Body of pancreas (tissue), 4 donors: ENCODE measurements around the gene BRAP. TPM values are rescaled to one million over a fixed set of nuclear protein-coding genes. Genes with fewer than 3 reads are reported as not detected.

Source experiments
- ATAC-seq: fragments of 150-250 bp; one replicate; pipeline ENCODE4 v1.9.1; 2016
- DNase-seq, 4 donors: peaks; one replicate each; pipeline ENCODE4 v3.0.0-alpha.2; 2019
- H3K27ac ChIP-seq, 4 donors: fragments of 200-600 bp; sonication (generic); 1 replicate in 3 of 4; 2 replicates in 1 of 4; pipeline versions ENCODE4 v1.5.1 to v1.6.1; 2016 to 2019; ENCODE audit warnings: mild to moderate bottlenecking in 1 of 4, mixed read lengths in 1 of 4, moderate library complexity in 1 of 4
- H3K27me3 ChIP-seq, 2 donors: fragments of 200-600 bp; sonication (generic); one replicate each; pipeline ENCODE4 v1.6.0; 2016; ENCODE audit warnings: mild to moderate bottlenecking in 1 of 2
- H3K36me3 ChIP-seq, 2 donors: fragments of 200-600 bp; sonication (generic); replicated peaks in 1 of 2; 2 replicates each; pipeline ENCODE4 v1.5.1; 2016; ENCODE audit warnings: low read depth in 2 of 2; ENCODE audit not compliant: insufficient read depth in 1 of 2
- H3K4me1 ChIP-seq: fragments of 200-600 bp; sonication (generic); one replicate; pipeline ENCODE4 v1.6.0; 2016
- H3K4me3 ChIP-seq, 2 donors: fragments of 200-600 bp; sonication (generic); 1 replicate in 1 of 2; 2 replicates in 1 of 2; pipeline ENCODE4 v1.5.1; 2016 to 2019
- H3K9me3 ChIP-seq, 3 donors: fragments of 200-600 bp; sonication (generic); 1 replicate in 2 of 3; 2 replicates in 1 of 3; pipeline ENCODE4 v1.5.1; 2016
- POLR2A ChIP-seq, 3 donors: fragments of 450-650 bp; IDR thresholded peaks; one replicate each; pipeline ENCODE4 v1.6.1; 2016; ENCODE audit warnings: antibody characterized with exemption in 3 of 3, mild to moderate bottlenecking in 2 of 3
- WGBS, 2 donors: methylation state at CpG; one replicate each; pipeline ENCODE4 v1.1.5; 2017; 5-methylcytosine and 5-hydroxymethylcytosine counted together
- intact Hi-C: fragments of 100-400 bp; cut with DNase I; formaldehyde crosslinking; loops from one replicate; pipeline ENCODE4 v1.15.1; 2023
- total RNA-seq, 2 donors: library from RNA; depleted of rRNA; stranded (reverse); fragments of >200 nt; gene quantifications; one replicate each; pipeline ENCODE4 v1.1.0, GENCODE V29; 2016
- TF ChIP-seq, protein P1 (sequence below), 7 experiments: fragments of 450-650 bp in 4 of 7; fragments of 200-600 bp in 3 of 7; sonication (generic) in 3 of 7; IDR thresholded peaks; one replicate each; pipeline ENCODE4 v1.5.1; 2016 to 2019; ENCODE audit warnings: antibody characterized with exemption in 7 of 7

The BRAP gene
- total RNA-seq, 2 donors from 2014 or later = 5.6 to 8.8 TPM

DNA sequence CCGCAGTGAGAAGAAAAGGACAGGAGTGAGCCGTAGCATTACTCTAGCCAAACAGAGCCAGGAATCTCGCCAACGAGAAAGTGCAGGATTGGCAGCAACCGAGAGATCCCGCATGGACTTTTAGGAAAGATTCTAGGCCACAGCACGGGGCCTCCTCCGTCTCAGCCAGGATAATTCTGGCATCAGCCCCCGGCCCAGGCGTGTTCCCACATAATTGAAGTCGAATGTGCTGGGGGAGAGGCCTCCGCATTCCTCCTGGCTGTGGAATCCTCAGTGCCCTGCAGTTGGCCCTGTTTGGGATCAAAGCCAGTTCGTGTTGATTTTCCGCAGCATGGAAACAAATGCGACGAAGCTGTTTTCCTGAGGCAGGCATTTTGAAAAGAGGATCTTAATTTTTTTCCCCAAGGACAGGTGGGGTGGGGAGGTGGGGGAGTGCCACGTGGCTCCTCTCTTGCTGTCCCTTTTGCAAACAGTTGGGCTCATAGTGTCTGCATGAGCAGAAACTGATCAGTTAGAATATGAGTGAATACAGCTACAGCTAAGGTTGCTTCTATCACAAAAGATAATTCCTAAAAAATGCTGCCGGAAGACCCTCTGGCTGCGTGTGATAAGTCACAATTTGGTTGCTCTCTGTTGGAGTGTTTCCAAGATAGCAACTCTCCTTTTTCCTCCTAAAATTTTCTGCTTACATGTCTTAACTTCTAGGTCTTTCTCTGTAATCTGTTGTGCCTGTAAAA is 49.4 kb downstream of the BRAP start:
- no peaks in the 10 kb centered on the region for H3K4me1 ChIP-seq
- DNase-seq (peak; percentile 16 to 44 (median 35)), ATAC-seq (peak; percentile 40)
- WGBS, 2 donors = 44 to 46% methylated on average over 19 of the region's 19 CpGs
- intact Hi-C loops = no loop called here
- TF ChIP-seq, protein P1, sequence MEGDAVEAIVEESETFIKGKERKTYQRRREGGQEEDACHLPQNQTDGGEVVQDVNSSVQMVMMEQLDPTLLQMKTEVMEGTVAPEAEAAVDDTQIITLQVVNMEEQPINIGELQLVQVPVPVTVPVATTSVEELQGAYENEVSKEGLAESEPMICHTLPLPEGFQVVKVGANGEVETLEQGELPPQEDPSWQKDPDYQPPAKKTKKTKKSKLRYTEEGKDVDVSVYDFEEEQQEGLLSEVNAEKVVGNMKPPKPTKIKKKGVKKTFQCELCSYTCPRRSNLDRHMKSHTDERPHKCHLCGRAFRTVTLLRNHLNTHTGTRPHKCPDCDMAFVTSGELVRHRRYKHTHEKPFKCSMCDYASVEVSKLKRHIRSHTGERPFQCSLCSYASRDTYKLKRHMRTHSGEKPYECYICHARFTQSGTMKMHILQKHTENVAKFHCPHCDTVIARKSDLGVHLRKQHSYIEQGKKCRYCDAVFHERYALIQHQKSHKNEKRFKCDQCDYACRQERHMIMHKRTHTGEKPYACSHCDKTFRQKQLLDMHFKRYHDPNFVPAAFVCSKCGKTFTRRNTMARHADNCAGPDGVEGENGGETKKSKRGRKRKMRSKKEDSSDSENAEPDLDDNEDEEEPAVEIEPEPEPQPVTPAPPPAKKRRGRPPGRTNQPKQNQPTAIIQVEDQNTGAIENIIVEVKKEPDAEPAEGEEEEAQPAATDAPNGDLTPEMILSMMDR (IDR thresholded peaks at IDR 0.05) = no peak
- TF ChIP-seq POLR2A (IDR thresholded peaks at IDR 0.05) = no peak
- no peaks in the 10 kb centered on the region for H3K9me3 ChIP-seq
- no peak overlapping the region for H3K27ac ChIP-seq
- H3K36me3 ChIP-seq = no peaks in the 10 kb centered on the region
- no peak overlapping the region for H3K4me3 ChIP-seq
- H3K27me3 ChIP-seq = no peaks in the 10 kb centered on the region

DNA sequence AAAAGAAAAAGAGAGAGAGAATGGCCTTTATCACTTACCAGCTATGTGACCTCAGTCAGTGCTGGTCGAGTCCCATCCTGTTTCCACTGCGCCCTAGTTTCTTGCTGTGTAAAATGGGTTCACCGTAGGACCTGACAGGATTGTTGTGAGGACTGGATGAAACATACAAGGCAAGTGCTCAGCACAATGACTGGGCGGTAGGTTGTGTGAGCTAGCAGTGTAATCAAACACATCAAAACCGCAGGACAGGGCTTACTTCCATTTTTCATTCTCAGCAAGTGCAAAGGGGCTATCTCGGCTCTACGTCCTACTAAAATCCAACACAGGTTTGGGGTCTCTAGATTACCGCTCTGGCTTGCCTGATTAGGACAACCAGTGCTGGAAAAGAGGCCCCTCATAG is 50.2 kb downstream of the BRAP start:
- 78 to 84% methylated on average over 8 of the region's 8 CpGs for WGBS, 2 donors
- H3K9me3 ChIP-seq = no peaks in the 10 kb centered on the region
- DNase-seq (no peak), ATAC-seq (no peak)
- H3K4me3 ChIP-seq = no peak overlapping the region
- no peak overlapping the region for H3K27ac ChIP-seq
- no peaks in the 10 kb centered on the region for H3K27me3 ChIP-seq
- no peaks in the 10 kb centered on the region for H3K4me1 ChIP-seq
- H3K36me3 ChIP-seq = no peaks in the 10 kb centered on the region
- TF ChIP-seq, protein P1 (IDR thresholded peaks at IDR 0.05) = no peak
- no peak for TF ChIP-seq POLR2A (IDR thresholded peaks at IDR 0.05)
- intact Hi-C loops = no loop called here

DNA sequence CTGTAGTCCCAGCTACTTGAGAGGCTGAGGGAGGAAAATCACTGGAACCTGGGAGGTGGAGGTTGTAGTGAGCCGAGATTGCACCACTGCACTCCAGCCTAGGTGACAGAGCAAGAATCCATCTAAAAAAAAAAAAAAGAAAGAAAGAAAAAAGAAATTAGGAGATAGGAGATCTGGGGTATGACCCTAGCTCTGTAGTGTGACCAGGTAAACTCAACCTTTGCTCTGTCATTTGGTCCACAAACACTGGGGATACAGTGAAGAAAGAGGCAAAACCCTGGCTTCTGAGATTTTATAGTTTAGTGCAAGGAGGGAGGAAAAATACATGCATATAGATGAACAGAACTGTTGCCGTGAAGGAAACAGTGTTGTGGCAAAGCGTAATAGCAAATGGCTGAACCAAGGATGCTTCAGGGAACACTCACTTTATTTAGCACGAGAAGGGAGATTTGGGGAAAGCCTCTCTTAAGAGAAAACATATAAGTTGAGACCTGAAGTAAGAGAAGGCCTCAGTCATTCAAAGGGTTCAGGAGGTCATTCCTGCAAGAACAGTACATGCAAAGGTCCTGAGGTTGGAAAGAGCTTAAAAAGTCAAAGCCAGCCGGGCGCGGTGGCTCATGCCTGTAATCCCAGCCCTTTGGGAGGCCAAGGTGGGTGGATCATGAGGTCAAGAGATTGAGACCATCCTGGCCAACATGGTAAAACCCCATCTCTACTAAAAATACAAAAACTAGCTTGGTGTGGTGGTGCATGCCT is 57.1 kb downstream of the BRAP start:
- no peak for ATAC-seq
- no peak overlapping the region for H3K4me3 ChIP-seq
- TF ChIP-seq, protein P1 (IDR thresholded peaks at IDR 0.05) = no peak
- no peak for TF ChIP-seq POLR2A (IDR thresholded peaks at IDR 0.05)
- intact Hi-C loops = no loop called here
- no peak for DNase-seq
- H3K27me3 ChIP-seq = no peaks in the 10 kb centered on the region
- no peaks in the 10 kb centered on the region for H3K36me3 ChIP-seq
- no peak overlapping the region for H3K27ac ChIP-seq
- no peaks in the 10 kb centered on the region for H3K9me3 ChIP-seq
- 91 to 92% methylated on average over 7 of the region's 7 CpGs for WGBS, 2 donors
- no peaks in the 10 kb centered on the region for H3K4me1 ChIP-seq

DNA sequence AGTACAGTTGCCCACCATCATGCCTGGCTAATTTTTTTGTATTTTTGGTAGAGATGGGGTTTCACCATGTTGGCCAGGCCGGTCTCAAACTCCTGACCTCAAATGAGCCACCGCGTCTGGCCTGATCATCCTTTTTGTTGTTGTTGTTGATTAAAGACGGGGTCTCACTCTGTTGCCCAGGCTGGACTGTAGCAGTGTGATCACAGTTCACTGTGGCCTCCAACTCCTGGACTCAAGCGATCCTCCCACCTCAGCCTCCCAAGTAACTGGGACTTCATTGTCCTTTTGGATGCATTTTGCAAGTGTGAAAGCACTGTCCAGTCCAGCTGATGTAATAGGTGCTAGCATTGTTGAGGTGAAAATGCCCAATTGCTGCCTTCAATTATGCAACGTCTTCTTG is 59.5 kb downstream of the BRAP start:
- H3K4me3 ChIP-seq = no peak overlapping the region
- no peak for ATAC-seq
- H3K9me3 ChIP-seq = no peaks in the 10 kb centered on the region
- no peaks in the 10 kb centered on the region for H3K4me1 ChIP-seq
- no peaks in the 10 kb centered on the region for H3K36me3 ChIP-seq
- H3K27ac ChIP-seq = no peak overlapping the region
- intact Hi-C loops = no loop called here
- no peak for DNase-seq
- 89 to 96% methylated on average over 6 of the region's 6 CpGs for whole genome bisulfite sequencing, 2 donors
- H3K27me3 ChIP-seq = no peaks in the 10 kb centered on the region
- TF ChIP-seq, protein P1 (IDR thresholded peaks at IDR 0.05) = no peak
- TF ChIP-seq POLR2A (IDR thresholded peaks at IDR 0.05) = no peak
